Myocyte (in vitro differentiated cells): Measurements from ENCODE around the gene ST3GAL6. TPM values are rescaled to one million over a fixed set of nuclear protein-coding genes. Genes with fewer than 3 reads are reported as not detected.

Source experiments
- DNase-seq: peaks from one replicate; pipeline ENCODE4 v3.0.0-alpha.2; 2012; ENCODE audit warnings: low read depth
- polyA plus RNA-seq: library from polyadenylated mRNA; unstranded; fragments of >200 nt; gene quantifications from one replicate; pipeline ENCODE4 v1.2.1, GENCODE V29; 2012; ENCODE audit warnings: missing spikeins
- total RNA-seq: library from RNA; depleted of rRNA; stranded (reverse); fragments of >200 nt; gene quantifications from 2 replicates; pipeline ENCODE4 v1.2.3, GENCODE V29; 2014

Gene ST3GAL6, protein sequence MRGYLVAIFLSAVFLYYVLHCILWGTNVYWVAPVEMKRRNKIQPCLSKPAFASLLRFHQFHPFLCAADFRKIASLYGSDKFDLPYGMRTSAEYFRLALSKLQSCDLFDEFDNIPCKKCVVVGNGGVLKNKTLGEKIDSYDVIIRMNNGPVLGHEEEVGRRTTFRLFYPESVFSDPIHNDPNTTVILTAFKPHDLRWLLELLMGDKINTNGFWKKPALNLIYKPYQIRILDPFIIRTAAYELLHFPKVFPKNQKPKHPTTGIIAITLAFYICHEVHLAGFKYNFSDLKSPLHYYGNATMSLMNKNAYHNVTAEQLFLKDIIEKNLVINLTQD
- total RNA-seq, result 0.31 and 6.3 TPM in 2 replicates
- 0.19 TPM for polyA plus RNA-seq

DNA sequence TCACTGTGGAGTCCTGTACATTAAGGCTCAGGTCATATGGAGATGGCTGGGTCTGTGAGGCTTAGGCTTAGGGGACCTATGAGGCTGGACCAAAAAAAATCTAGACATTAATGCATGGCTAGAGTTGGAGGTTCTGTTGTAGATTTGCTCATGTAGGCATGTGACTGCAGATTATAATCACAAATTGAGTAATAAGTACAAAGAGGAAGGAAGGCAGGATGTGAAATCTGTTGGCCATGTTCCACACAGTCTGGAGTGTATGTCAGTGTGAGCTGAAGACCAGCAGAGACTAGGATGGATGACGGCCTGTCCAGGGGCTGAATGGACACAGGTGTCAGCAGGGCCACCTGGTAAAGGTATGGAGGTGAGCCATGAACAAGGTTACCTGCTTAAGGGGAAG is at the start of gene ST3GAL6:
TSS of gene ST3GAL6 (plus strand) at position 265 of the 400 bp plus-strand sequence. CDS start 5,101 bp downstream, outside the sequence.
- no peak for DNase-seq

DNA sequence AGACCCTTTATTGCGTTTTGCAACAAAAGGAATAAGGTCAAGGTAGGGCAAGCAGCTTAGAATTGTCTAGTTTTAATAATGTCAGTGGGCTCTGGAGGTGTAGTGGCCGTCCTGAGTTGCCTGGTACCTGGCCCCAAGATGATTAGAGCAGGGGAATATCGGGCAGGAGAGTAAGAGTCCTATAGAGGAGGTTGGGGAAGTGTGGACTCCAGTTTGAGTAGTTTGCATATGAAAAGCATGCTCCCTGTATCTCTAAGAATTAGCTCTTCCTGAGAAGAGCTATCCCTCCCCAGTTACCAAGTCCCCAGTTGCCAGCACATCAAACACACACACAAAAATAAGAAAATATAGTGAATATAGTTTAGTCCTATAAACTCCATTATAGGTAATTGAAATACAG is 49.2 kb upstream of the ST3GAL6 start:
- DNase-seq, result no peak

DNA sequence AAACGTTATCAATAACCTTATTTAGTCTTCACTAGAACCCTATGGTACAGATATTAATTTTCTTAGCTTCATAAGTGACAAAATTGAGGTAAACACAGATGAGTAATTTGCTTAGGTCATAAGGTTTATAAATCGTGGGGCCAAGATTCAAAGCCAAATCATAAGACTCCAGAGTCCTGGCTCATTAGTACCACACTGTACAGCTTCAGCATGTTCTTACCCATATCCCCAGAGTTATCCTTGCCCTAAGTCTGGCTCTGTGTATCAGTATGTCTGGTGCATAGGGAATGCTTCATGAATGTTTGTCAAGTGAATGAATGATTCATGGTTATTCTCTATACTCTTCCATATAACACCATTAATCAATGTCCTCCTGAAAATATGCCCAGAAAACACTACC is 45.6 kb upstream of the ST3GAL6 start:
- DNase-seq, result no peak

- no peak for DNase-seq
These were observed 44.4 kb upstream of the ST3GAL6 start for GRCh38 chr3:98718730-98719129.

DNA sequence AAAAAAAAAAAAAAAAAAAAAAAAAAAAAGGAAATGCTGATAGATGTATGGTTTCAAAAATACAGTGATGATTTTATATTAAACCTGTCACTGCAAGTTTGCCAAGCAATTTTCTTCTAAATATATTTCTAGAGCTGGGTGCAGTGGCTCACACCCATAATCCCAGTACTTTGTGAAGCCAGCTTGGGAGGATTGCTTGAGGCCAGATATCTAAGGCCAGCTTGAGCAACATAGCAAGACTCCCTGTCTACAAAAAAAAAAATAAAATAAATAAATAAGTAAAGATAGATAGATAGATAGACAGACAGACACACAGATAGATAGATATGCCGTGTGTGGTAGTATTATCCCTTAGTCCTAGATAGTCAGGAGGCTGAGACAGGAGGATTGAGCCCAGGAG is 41.4 kb upstream of the ST3GAL6 start:
- DNase-seq, result no peak

GRCh38 chr3:98722389-98722788 is 40.8 kb upstream of the ST3GAL6 start:
- DNase-seq, result no peak

DNA sequence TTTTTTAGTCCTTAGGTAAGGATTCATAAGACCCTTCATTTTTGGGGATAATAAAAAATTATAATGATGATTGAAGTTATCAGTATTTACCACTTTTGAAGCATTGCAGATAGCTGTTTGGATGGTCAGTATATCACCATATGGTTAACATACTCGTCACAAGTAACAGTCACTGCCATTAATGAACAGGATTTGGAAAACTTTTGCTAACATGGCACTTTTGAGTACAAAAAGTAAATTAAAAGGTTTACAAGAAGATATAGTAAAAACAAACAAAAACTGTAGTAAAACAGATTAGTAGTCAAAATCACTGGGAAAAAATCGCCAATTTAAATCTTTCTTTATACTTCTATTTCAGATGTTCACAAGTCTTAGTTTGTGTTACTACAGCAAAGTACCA is 37.8 kb upstream of the ST3GAL6 start:
- no peak for DNase-seq

- no peak for DNase-seq
These were observed 37.1 kb upstream of the ST3GAL6 start for GRCh38 chr3:98726084-98726483.

GRCh38 chr3:98727638-98728037 is 35.5 kb upstream of the ST3GAL6 start:
- DNase-seq, result no peak

DNA sequence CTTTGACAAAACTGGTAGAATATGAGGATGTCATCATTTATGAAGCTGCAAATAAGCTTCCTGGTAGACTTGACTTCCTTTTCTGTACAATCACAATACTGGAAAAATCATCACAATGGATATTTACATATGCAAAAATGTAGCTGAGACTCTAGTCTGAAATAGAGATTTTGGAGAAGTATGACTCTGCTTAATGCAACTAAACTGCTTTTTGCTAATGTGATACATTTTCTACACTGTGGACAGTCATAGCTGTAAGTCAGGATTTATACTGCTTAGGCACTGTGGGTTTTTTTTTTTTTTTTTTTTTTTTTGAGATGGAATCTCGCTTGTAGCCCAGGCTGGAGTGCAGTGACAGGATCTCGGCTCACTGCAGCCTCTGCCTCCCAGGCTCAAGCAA is 34.5 kb upstream of the ST3GAL6 start:
- DNase-seq, result no peak

DNA sequence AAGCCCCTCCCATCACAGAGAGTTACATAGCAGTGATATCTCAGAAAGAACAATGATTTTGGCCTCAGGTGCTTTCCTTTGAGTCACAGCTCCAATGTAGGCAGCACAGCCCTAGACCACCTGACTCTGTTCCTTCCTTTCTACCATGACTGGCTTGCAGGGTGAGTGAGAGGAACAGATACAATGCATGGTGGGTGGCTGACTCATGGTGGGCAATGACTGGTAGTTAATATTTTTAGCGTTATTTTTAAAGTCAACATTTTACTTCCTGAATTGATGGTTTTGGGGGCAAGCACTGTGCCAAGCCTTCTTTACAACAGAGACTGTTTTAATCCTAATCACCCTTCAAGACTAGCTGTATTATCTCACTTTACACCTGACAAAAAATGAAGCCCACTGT is 32.8 kb upstream of the ST3GAL6 start:
- peak; percentile 11 for DNase-seq

DNA sequence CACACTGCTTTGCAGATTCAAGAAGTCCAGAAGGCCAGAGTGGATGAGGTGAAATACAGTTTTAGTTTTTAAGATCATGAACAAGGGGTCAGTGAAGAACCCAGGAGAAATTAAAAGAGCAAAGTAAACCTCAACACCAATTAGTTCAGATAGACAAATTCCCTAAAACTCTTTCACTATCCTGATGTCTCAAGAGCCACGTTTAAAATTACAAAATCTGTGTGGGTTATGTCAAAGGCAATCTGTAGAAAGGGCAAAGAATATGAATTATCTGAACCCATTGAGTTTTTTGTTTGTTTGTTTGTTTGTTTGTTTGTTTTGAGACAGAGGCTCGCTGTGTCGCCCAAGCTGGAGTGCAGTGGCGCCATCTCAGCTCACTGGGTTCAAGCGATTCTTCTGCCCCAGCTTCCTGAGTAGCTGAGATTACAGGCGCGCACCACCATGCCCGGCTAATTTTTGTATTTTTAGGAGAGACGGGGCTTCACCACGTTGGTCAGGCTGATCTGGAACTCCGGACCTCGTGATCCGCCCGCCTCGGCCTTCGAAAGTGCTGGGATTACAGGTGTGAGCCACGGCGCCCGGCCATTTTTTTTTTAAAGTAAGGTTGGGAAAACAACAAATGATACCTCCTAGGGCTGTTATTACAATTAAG is 32.1 kb upstream of the ST3GAL6 start:
- DNase-seq, result no peak

- DNase-seq, result no peak
These were observed 31.3 kb upstream of the ST3GAL6 start for GRCh38 chr3:98731720-98732285.

DNA sequence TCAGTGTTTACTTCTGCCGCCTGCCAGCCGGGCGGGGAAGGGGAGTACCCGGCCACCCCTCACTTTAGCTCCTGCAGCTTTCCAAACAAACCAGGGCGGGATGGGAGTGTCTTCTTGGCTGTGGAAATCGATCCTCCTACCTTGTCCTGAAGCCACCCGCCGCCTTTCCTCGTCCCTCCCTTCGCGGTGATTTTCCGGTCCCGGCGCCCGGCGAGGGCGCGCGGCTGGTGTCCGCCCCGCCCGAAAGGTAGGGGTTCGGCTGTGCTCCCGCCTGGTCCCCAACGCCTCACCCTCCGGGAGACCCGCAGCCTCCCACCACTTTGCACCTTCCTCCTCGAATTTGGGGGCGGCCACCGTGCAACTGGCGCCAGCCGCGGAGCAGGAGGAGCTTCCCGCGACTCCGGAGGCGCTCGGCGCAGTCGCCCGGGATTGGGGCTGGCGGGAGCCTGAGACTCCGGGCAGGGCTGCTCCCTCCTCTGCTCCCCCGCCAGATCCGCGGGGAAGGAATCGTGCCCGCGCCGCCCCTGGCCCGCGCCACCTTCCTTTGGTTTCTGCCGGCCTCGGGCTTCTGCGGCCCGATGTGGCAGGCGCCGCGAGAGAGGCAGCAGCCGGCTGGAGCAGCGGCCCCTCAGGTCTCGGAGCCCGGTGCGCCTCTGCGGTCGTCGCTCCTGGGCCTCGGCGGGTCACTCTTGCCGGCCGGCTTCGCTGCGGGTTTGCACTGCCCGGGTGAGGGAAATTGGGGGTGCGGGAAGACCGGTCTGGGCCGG is 30.7 kb upstream of the ST3GAL6 start:
- DNase-seq, result peak; percentile 35

DNA sequence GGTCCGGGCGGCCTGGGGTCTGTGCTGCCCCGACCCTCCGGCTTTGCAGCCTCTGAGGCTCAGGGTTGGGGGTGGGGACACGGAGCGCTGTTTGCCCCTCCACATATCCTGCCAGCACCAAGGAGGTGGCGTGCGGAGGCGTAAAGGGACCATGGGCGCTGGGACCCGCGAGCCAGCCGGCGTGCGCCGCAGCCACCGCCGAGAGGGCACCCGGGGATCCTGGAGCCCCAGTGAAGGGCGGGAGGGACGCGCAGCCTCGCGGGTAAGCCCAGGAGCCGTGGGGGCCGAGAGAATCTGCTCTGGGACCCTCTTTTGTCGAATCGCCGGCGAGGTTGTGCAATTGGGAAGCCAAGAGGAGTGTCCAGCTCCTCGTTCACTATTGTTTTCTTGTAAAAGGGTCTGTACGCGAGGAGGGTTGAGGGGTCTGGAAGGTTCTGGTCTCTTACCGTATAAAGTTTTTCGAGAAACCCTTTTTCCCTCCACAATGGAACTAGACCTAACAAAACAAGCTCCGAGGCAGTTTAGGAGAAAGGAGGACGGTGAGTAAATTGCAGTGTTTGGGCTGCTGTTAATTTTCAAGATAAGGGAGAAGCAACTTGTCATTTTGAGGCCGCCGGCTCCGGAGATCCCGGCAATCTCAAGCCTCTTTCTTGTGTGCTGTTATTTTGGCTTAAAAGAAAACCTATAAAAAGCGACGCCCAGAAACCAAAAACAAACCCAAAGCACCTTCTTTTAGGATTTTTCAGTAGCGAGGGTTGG is 29.9 kb upstream of the ST3GAL6 start:
- DNase-seq, result peak; percentile 31

GRCh38 chr3:98733812-98734281 is 29.3 kb upstream of the ST3GAL6 start:
- DNase-seq, result peak; percentile 11

- DNase-seq, result no peak
These were observed 28.8 kb upstream of the ST3GAL6 start for GRCh38 chr3:98734306-98734705.

- DNase-seq, result no peak
These were observed 28.4 kb upstream of the ST3GAL6 start for GRCh38 chr3:98734735-98735134.

DNA sequence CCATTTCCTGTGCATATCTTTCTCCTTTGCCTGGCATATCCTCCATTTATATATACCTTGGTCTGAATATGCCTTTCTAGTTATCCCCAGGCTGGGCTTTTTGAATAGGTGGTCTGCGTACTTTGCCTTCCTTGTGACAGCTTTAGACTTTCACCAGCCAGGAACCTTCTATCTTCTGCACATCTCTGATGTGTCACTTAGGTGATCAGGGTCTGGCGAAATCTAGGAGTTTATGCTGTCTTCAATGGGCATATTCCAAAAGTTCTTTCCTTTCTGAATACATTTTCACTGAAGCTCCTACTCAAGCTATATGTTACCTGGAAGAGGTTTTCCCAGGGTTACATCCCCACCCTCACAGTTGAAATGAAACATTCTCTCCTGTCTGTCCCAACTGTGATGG is 27.8 kb upstream of the ST3GAL6 start:
- DNase-seq, result no peak

DNA sequence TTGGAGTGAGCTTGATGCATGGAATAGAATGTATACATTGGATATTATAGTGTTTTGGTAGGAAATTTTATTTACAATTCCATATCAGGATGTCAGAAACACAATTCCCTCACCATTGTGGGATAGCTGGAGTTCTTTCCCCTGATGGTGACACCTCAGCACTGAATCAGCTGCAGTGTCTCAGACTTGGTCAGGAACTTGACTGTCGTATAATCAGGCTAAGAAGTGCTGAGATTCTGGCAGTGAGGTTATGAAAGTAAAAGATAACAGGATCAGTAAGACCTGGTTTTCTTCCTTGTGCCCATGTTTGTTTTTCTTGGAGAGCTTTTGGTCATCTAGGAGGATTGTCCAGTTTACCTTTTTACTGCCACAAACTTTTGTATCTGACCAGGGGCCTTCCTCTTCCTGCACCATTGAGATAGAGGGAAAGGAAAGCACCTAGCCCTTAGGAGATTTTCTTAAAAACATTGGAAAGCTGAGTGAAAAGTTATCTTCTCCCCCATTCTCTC is 27.3 kb upstream of the ST3GAL6 start:
- DNase-seq, result no peak

- no peak for DNase-seq
These were observed 25.8 kb upstream of the ST3GAL6 start for GRCh38 chr3:98737301-98737700.
